Hepatocyte (in vitro differentiated cells): Measurements from ENCODE around the gene PHACTR1. TPM values are rescaled to one million over a fixed set of nuclear protein-coding genes. Genes with fewer than 3 reads are reported as not detected.

ENCODE experiments used
- DNase-seq: peaks from one replicate; pipeline ENCODE4 v3.0.0-alpha.2; 2016; ENCODE audit warnings: low spot score
- H2AFZ ChIP-seq: fragments of 200-600 bp; sonication (generic); 2 replicates; pipeline ENCODE4 v1.6.0; 2016; ENCODE audit warnings: antibody characterized with exemption, mild to moderate bottlenecking
- H3K27ac ChIP-seq: fragments of 200-600 bp; sonication (generic); 2 replicates; pipeline ENCODE4 v1.5.1; 2016; ENCODE audit warnings: mild to moderate bottlenecking
- H3K27me3 ChIP-seq: fragments of 200-600 bp; sonication (generic); 2 replicates; pipeline ENCODE4 v1.6.1; 2016
- H3K36me3 ChIP-seq: fragments of 200-600 bp; sonication (generic); replicated peaks from 2 replicates; pipeline ENCODE4 v1.5.1; 2016; ENCODE audit warnings: low read depth; ENCODE audit not compliant: insufficient read depth
- H3K4me1 ChIP-seq: fragments of 200-600 bp; sonication (generic); 2 replicates; pipeline ENCODE4 v1.5.1; 2016; ENCODE audit warnings: mild to moderate bottlenecking, moderate library complexity; ENCODE audit not compliant: insufficient read depth
- H3K4me2 ChIP-seq: fragments of 200-600 bp; sonication (generic); 2 replicates; pipeline ENCODE4 v1.6.0; 2016
- H3K4me3 ChIP-seq: fragments of 200-600 bp; sonication (generic); 2 replicates; pipeline ENCODE4 v1.5.1; 2016; ENCODE audit warnings: mild to moderate bottlenecking
- H3K79me2 ChIP-seq: fragments of 200-600 bp; sonication (generic); 2 replicates; pipeline ENCODE4 v1.6.0; 2017; ENCODE audit warnings: mild to moderate bottlenecking
- H3K9me2 ChIP-seq: fragments of 200-600 bp; sonication (generic); replicated peaks from 2 replicates; pipeline ENCODE4 v1.6.0; 2017; ENCODE audit warnings: mild to moderate bottlenecking; ENCODE audit not compliant: insufficient read depth
- H3K9me3 ChIP-seq: fragments of 200-600 bp; sonication (generic); 2 replicates; pipeline ENCODE4 v1.5.1; 2016; ENCODE audit warnings: low read depth, mild to moderate bottlenecking
- H4K20me1 ChIP-seq: fragments of 200-600 bp; sonication (generic); 2 replicates; pipeline ENCODE4 v1.6.0; 2016; ENCODE audit warnings: mild to moderate bottlenecking; ENCODE audit not compliant: insufficient read depth, poor library complexity, severe bottlenecking
- CTCF ChIP-seq: fragments of 200-600 bp; sonication (generic); IDR thresholded peaks from 2 replicates; pipeline ENCODE4 v1.5.1; 2016; ENCODE audit warnings: antibody characterized with exemption, mild to moderate bottlenecking; ENCODE audit not compliant: poor library complexity
- EZH2 ChIP-seq: fragments of 200-600 bp; sonication (generic); IDR thresholded peaks from 2 replicates; pipeline ENCODE4 v1.6.1; 2016; ENCODE audit warnings: antibody characterized with exemption, mild to moderate bottlenecking, borderline replicate concordance
- EZH2phosphoT487 ChIP-seq: fragments of 200-600 bp; sonication (generic); IDR thresholded peaks from one replicate; pipeline ENCODE4 v1.6.1; 2018; ENCODE audit warnings: antibody characterized with exemption, mild to moderate bottlenecking, low read depth, moderate library complexity; ENCODE audit not compliant: unreplicated experiment, severe bottlenecking
- WGBS: methylation state at CpG from one replicate; pipeline ENCODE4 v1.1.6; 2016; ENCODE audit warnings: low lambda C conversion rate; ENCODE audit errors: missing lambda C conversion rate; 5-methylcytosine and 5-hydroxymethylcytosine counted together
- polyA plus RNA-seq: library from polyadenylated mRNA; unstranded; fragments of >200 nt; fragmentation: Nextera tagmentation; extraction: Ambion mirVana; gene quantifications from 2 replicates; pipeline ENCODE4 v1.2.1, GENCODE V29; 2016
- total RNA-seq: library from RNA; depleted of rRNA; stranded (reverse); fragments of >200 nt; gene quantifications from 2 replicates; pipeline ENCODE4 v1.2.3, GENCODE V29; 2014

PHACTR1 gene
- total and polyA plus RNA-seq, 2 experiments from 2014 or later = 3.0 to 4.3 TPM

DNA sequence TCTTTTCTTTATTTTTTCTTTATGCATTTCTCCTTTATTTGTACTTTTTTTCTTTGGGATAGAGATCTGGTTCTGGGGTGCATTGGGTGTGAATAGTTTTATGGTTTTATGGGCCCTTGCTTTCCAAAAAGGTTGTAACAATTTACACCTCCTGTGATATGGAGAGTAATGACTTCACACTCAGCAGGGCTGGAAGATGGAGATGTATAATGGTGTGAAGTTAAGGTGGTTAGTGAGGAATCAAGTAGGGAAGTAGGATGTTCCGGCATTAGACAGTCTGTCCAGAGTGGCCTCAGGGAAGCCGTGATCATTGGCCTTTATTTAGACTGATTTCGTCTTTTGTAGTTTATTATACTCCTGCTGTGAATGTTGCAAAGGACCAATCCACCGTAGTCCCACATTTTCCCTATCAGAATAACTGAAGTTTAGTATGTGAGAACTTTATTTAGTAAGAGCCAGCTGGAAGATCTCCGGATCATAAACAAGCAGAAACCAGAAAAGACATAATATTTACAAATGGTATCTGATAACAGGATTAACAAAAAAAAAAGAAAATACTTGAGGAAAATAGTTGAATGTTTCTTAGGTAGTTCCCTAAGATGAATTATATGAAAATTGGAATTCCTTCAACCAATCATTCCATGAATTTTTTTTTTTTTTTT is 356.2 kb downstream of the PHACTR1 start:
- H3K9me2 ChIP-seq = no peaks in the 10 kb centered on the region
- H3K4me3 ChIP-seq = no peak overlapping the region
- peaks cover 3% of the 10 kb centered on the region for H3K27me3 ChIP-seq
- WGBS = 50% methylated on average over 5 of the region's 5 CpGs
- H3K79me2 ChIP-seq = no peaks in the 10 kb centered on the region
- no peak overlapping the region for H2AFZ ChIP-seq
- no peak overlapping the region for H3K27ac ChIP-seq
- H3K4me2 ChIP-seq = no peak overlapping the region
- no peaks in the 10 kb centered on the region for H3K4me1 ChIP-seq
- H4K20me1 ChIP-seq = no peaks in the 10 kb centered on the region
- no peak for DNase-seq
- H3K9me3 ChIP-seq = no peaks in the 10 kb centered on the region
- TF ChIP-seq EZH2phosphoT487 = no peak
- no peak for TF ChIP-seq EZH2
- no peak for TF ChIP-seq CTCF
- H3K36me3 ChIP-seq = no peaks in the 10 kb centered on the region

DNA sequence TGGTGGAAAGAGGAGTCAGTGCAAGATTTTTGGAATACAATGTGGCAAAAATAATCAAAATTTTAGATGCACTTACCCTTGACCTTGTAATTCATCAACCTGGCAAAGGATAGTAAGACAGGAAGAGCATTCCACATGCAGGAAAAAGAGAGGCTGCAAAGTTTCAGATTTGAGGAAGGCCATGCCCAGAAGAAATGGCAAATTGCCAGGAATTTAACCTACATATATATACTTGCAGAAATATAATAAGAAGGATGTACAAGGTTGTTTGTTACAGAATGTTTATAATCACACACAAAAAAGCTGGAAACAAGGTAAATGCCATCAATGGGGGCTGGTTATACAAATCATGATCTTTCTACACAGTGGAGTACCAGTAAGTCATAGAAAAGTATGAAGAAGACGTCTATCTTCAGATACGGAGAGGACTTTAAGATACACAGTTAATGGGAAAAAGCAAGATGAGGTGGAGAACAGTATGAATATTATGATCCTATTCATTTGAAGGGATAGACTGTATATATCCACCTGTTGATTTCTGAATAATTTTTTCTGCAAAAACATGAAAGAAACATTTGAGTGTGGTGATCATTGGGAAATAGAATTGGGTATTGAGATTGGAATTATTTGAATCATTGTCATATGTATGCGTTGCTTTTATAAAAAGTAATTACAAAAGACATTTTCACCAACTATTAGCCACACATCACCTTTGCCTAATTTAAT is 358.0 kb downstream of the PHACTR1 start:
- Histone ChIP-seq H3K79me2 (no peaks in the 10 kb centered on the region), H3K9me2 (no peaks in the 10 kb centered on the region), H2AFZ (no peak overlapping the region), H3K4me2 (no peak overlapping the region), H3K4me1 (no peaks in the 10 kb centered on the region), H3K27ac (no peak overlapping the region), H3K9me3 (no peaks in the 10 kb centered on the region), H3K4me3 (no peak overlapping the region), H3K27me3 (peaks cover under 1% of the 10 kb centered on the region), H3K36me3 (no peaks in the 10 kb centered on the region), H4K20me1 (no peaks in the 10 kb centered on the region)
- TF ChIP-seq CTCF (no peak), EZH2 (no peak), EZH2phosphoT487 (no peak)
- 94% methylated on average over 3 of the region's 3 CpGs for WGBS
- peak; percentile 10 for DNase-seq

GRCh38 chr6:13075141-13075845 is 358.7 kb downstream of the PHACTR1 start:
- 86% methylated on average over 7 of the region's 7 CpGs for WGBS
- Histone ChIP-seq H3K4me3 (no peak overlapping the region), H3K36me3 (no peaks in the 10 kb centered on the region), H3K27me3 (no peaks in the 10 kb centered on the region), H4K20me1 (no peaks in the 10 kb centered on the region), H3K4me2 (no peak overlapping the region), H3K79me2 (no peaks in the 10 kb centered on the region), H3K27ac (no peak overlapping the region), H2AFZ (no peak overlapping the region), H3K9me2 (no peaks in the 10 kb centered on the region), H3K4me1 (no peaks in the 10 kb centered on the region), H3K9me3 (no peaks in the 10 kb centered on the region)
- TF ChIP-seq CTCF (no peak), EZH2 (no peak), EZH2phosphoT487 (no peak)
- no peak for DNase-seq
